ENCODE data around the gene SNX32. TPM values are rescaled to one million over a fixed set of nuclear protein-coding genes. Genes with fewer than 3 reads are reported as not detected.

Gene SNX32
- total RNA-seq, 6 experiments from 2014 or later, result not detected

GRCh38 chr11:65787649-65788622, 45.8 kb upstream of the SNX32 start:
- no peak overlapping the region for H3K4me3 Mint-ChIP-seq
- H3K36me3 Mint-ChIP-seq (ENCODE audit: low read depth), result no peaks in the 10 kb centered on the region
- peaks cover 17% of the 10 kb centered on the region; the same call in 1 of the 2 replicates for H3K4me1 Mint-ChIP-seq (ENCODE audit: low read depth)
- no peak overlapping the region for H3K27ac Mint-ChIP-seq
- no peak for TF ChIP-seq CTCF (IDR thresholded peaks at IDR 0.05)
- H3K27me3 Mint-ChIP-seq (ENCODE audit: insufficient read depth), result peaks cover 34% of the 10 kb centered on the region
- DNase-seq, result no peak
- H3K9me3 Mint-ChIP-seq, result no peaks in the 10 kb centered on the region

DNA sequence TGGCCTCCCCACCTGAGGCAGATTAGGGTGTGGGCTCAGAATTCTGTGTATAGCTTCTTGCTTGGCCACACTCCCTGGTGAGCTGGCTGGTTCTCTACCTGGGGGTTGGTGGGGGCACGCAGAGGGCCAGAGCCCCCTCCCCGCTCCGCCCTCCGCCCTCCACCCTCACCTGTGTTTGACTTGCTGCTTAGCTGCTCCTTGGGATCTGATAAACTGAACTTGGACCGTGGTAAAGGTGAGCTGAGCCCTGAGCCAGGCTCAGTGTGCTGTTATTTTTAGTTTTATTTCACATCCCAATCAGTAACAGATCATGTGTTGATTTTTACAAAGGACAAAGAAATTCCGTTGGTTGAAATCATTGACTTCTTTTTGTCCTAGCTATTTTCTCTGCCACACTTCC, 44.9 kb upstream of the SNX32 start:
- Mint-ChIP-seq H3K4me1 (ENCODE audit: low read depth) (peaks cover 17% of the 10 kb centered on the region; the same call in 1 of the 2 replicates), H3K4me3 (no peak overlapping the region), H3K27me3 (ENCODE audit: insufficient read depth) (peaks cover 34% of the 10 kb centered on the region), H3K27ac (no peak overlapping the region), H3K9me3 (no peaks in the 10 kb centered on the region), H3K36me3 (ENCODE audit: low read depth) (no peaks in the 10 kb centered on the region)
- TF ChIP-seq CTCF (IDR thresholded peaks at IDR 0.05), result no peak
- DNase-seq, result no peak

- Mint-ChIP-seq H3K4me1 (ENCODE audit: low read depth) (peaks cover 17% of the 10 kb centered on the region; the same call in 1 of the 2 replicates), H3K4me3 (no peak overlapping the region), H3K27me3 (ENCODE audit: insufficient read depth) (peaks cover 32% of the 10 kb centered on the region), H3K36me3 (ENCODE audit: low read depth) (no peaks in the 10 kb centered on the region), H3K9me3 (no peaks in the 10 kb centered on the region), H3K27ac (no peak overlapping the region)
- TF ChIP-seq CTCF (IDR thresholded peaks at IDR 0.05), result no peak
- DNase-seq, result no peak
Measured at GRCh38 chr11:65789230-65790103, 44.3 kb upstream of the SNX32 start.

- DNase-seq, result no peak
- H3K4me1 Mint-ChIP-seq (ENCODE audit: low read depth), result peaks cover 17% of the 10 kb centered on the region; the same call in 1 of the 2 replicates
- no peak overlapping the region for H3K27ac Mint-ChIP-seq
- H3K4me3 Mint-ChIP-seq, result no peak overlapping the region
- H3K27me3 Mint-ChIP-seq (ENCODE audit: insufficient read depth), result peaks cover 27% of the 10 kb centered on the region
- no peaks in the 10 kb centered on the region for H3K36me3 Mint-ChIP-seq (ENCODE audit: low read depth)
- H3K9me3 Mint-ChIP-seq, result no peaks in the 10 kb centered on the region
- no peak for TF ChIP-seq CTCF (IDR thresholded peaks at IDR 0.05)
Measured at GRCh38 chr11:65790104-65790901, 43.5 kb upstream of the SNX32 start.
